ENCODE data around the gene CHST5. TPM values are rescaled to one million over a fixed set of nuclear protein-coding genes. Genes with fewer than 3 reads are reported as not detected.

The CHST5 gene
- total and polyA plus RNA-seq, 2 of the 13 experiments (the other 11 are each of a cell fraction or from before 2014, with no cell fraction given), result 0.05 TPM; not detected in 1

- ChIA-PET POLR2A (interaction anchor here (1.1 to 3.2 kb wide), 5 partner anchors 10 to 251 kb away, joined by 3 to 27 read pairs (median 5); partner anchors contain the start of genes ADAT1, GABARAPL2, KARS1 and TERF2IP), CTCF (ENCODE audit: low intra/inter-chr PET ratio, low total read pairs) (no interaction called here)
- TF ChIP-seq TRAFD1 (CRISPR knock-in tag; IDR thresholded peaks at IDR 0.05; ENCODE audit: borderline replicate concordance), result peak; percentile 68; the same call in 1 of the 2 replicates
- TF ChIP-seq SIX1 (CRISPR knock-in tag; IDR thresholded peaks at IDR 0.05; ENCODE audit: borderline replicate concordance), result 0 out of 2 replicates have a peak, but pooled peaks have one; percentile 9
- 0 out of 2 replicates have a peak, but pooled peaks have one; percentile 2 for TF ChIP-seq PAXIP1 (CRISPR knock-in tag; conservative IDR thresholded peaks at IDR 0.05)
- TF ChIP-seq TOPORS (CRISPR knock-in tag; IDR thresholded peaks at IDR 0.05), result 0 out of 2 replicates have a peak, but pooled peaks have one; percentile 41
- 0 out of 2 replicates have a peak, but pooled peaks have one; percentile 27 for TF ChIP-seq ELF4 (CRISPR knock-in tag; IDR thresholded peaks at IDR 0.05; ENCODE audit: borderline replicate concordance)
- 0 out of 2 replicates have a peak, but pooled peaks have one; percentile 37 for TF ChIP-seq ZC3H13 (CRISPR knock-in tag; IDR thresholded peaks at IDR 0.05)
- TF ChIP-seq, protein P1, sequence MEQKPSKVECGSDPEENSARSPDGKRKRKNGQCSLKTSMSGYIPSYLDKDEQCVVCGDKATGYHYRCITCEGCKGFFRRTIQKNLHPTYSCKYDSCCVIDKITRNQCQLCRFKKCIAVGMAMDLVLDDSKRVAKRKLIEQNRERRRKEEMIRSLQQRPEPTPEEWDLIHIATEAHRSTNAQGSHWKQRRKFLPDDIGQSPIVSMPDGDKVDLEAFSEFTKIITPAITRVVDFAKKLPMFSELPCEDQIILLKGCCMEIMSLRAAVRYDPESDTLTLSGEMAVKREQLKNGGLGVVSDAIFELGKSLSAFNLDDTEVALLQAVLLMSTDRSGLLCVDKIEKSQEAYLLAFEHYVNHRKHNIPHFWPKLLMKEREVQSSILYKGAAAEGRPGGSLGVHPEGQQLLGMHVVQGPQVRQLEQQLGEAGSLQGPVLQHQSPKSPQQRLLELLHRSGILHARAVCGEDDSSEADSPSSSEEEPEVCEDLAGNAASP (CRISPR knock-in tag; IDR thresholded peaks at IDR 0.05; ENCODE audit: borderline replicate concordance), result 0 out of 2 replicates have a peak, but pooled peaks have one; percentile 0
- no peak for TF ChIP-seq ZNF800 (CRISPR knock-in tag; IDR thresholded peaks at IDR 0.05)
- TF ChIP-seq, protein P2, sequence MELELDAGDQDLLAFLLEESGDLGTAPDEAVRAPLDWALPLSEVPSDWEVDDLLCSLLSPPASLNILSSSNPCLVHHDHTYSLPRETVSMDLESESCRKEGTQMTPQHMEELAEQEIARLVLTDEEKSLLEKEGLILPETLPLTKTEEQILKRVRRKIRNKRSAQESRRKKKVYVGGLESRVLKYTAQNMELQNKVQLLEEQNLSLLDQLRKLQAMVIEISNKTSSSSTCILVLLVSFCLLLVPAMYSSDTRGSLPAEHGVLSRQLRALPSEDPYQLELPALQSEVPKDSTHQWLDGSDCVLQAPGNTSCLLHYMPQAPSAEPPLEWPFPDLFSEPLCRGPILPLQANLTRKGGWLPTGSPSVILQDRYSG (CRISPR knock-in tag; IDR thresholded peaks at IDR 0.05), result no peak
- 0 out of 2 replicates have a peak, but pooled peaks have one; percentile 1 for TF ChIP-seq ZNF468 (CRISPR knock-in tag; IDR thresholded peaks at IDR 0.05)
- Histone ChIP-seq H4K20me1 (ENCODE audit: insufficient read depth, low read length) (no peaks in the 10 kb centered on the region), H3K27ac (ENCODE audit: extremely low read length, insufficient read depth, low read length) (no peak overlapping the region), H3K4me2 (ENCODE audit: low read depth, low read length) (peak overlapping the region; percentile 100), H3K36me3 (replicated peaks in 1 of 2; ENCODE audit: control insufficient read depth in 1 of 2, insufficient read depth in 2 of 2, low read length in 2 of 2) (no peaks in the 10 kb centered on the region), H3K27me3 (ENCODE audit: control insufficient read depth in 1 of 2, insufficient read depth in 2 of 2, low read length in 2 of 2) (peaks cover 0 to 12% of the 10 kb centered on the region in 2 experiments; a peak in 2 of 5 replicates), H3K9ac (ENCODE audit: insufficient read depth, low read depth, low read length) (peak overlapping the region; percentile 52; the same call in 1 of the 2 replicates), H2AFZ (ENCODE audit: low read length) (peak overlapping the region; percentile 38), H3K9me3 (ENCODE audit: low read length) (no peaks in the 10 kb centered on the region), H3K79me2 (ENCODE audit: insufficient read depth, low read length) (no peaks in the 10 kb centered on the region), H3K4me1 (ENCODE audit: insufficient read depth, low read length) (peaks cover 28% of the 10 kb centered on the region), H3K4me3 (replicated peaks in 1 of 3; ENCODE audit: insufficient read depth in 1 of 3, low read depth in 2 of 3, low read length in 3 of 3) (peak overlapping the region; percentile 68 to 85 (median 70); a peak in 5 of 6 replicates)
- DNase-seq (ENCODE audit: low spot score), result no peak
- no peak for FAIRE-seq
- in situ Hi-C loops (cut with HindIII; ENCODE audit: extremely low pct_ligation_motif_present, low pct_unique_long_range_greater_than_20kb) (no loop called here), intact Hi-C loops (cut with micrococcal nuclease; ENCODE audit: unreplicated experiment) (loop anchor here (1.0 to 5.0 kb wide), 4 partner anchors 9 to 66 kb away; partner anchors contain the start of gene ADAT1)
- no TSS peak for BruUV-seq (replicated peaks)
- WGBS (ENCODE audit: low lambda C conversion rate), result 25% methylated on average over 16 of the region's 16 CpGs
- ATAC-seq, result no peak; the same call in 2 of the 3 replicates
Observed at GRCh38 chr16:75556431-75556950, 20.6 kb upstream of the CHST5 start.

Data from HepG2 (cell line).